ENCODE data around the gene ATP8B1. TPM values are rescaled to one million over a fixed set of nuclear protein-coding genes. Genes with fewer than 3 reads are reported as not detected.

ATP8B1 gene
- total and polyA plus RNA-seq, 2 donors (not counting 3 experiments of a cell fraction or from before 2014, with no cell fraction given): 49.3 to 100 TPM

DNA sequence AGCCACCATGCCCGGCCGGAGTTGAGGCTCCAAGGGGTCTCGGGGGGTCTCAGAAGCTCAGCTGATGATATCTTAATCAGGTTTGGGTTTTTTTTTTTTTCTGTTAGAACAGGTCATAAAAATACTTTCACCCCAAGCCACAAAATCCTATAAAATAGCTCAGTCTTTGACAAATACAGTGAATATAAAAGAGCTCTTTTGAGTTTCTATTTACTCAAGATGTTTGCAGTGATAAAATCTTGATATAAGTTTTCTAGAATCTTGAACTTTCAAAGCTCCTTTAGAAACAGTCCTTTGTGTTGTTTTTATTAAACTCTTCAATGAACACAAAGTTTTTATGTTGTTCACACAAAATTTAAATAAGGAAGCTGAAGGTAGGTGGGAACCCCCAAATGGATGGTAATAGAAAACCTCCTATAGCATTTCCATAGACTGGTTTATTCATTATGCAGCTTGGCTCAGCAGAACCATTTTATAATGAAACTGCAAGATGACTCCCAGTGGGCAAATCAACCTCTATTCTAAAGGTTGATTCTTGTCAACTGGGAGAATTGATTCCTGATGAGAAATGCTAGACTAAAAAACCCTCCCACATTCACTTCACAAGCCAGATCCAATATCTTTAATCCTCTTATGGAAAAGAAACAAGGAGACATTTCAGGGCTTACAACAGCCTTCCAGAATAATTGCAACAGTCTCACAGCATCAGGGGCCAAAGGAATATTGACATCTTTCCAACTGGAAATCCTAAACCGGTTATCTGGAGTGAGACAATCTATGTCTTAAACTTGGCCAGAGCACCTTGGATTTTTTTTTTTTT lies 167.9 kb downstream of the ATP8B1 start:
- Histone ChIP-seq H2AFZ (ENCODE audit: low read depth, low read length) (no peak overlapping the region), H3K9me1 (replicated peaks; ENCODE audit: control insufficient read depth, extremely low read depth, insufficient read depth, low read length) (no peaks in the 10 kb centered on the region), H3K27ac (ENCODE audit: insufficient read depth, low read depth, low read length) (no peak overlapping the region), H3K36me3 (ENCODE audit: control insufficient read depth in 2 of 2, extremely low read depth in 1 of 2, insufficient read depth in 2 of 2, low read length in 2 of 2) (no peaks in the 10 kb centered on the region), H3K4me3 (replicated peaks in 1 of 3; ENCODE audit: insufficient read depth in 1 of 3, low read depth in 1 of 3, low read length in 3 of 3) (no peak overlapping the region), H3K27me3 (ENCODE audit: control insufficient read depth in 2 of 2, insufficient read depth in 2 of 2, low read length in 2 of 2) (no peaks in the 10 kb centered on the region), H3K79me2 (ENCODE audit: control insufficient read depth, insufficient read depth, low read length) (no peaks in the 10 kb centered on the region), H4K20me1 (replicated peaks; ENCODE audit: control insufficient read depth, extremely low read depth, insufficient read depth, low read length) (no peaks in the 10 kb centered on the region), H3K4me1 (ENCODE audit: control insufficient read depth, extremely low read depth, insufficient read depth, low read length) (peaks cover 11% of the 10 kb centered on the region), H3K9ac (replicated peaks; ENCODE audit: extremely low read depth, insufficient read depth, low read length) (no peak overlapping the region), H3K9me3 (replicated peaks; ENCODE audit: control insufficient read depth, insufficient read depth, low read length) (no peaks in the 10 kb centered on the region), H3K4me2 (ENCODE audit: insufficient read depth, low read length) (no peak overlapping the region)
- intact Hi-C loops (cut with micrococcal nuclease) (no loop called here), dilution Hi-C loops (cut with MboI; ENCODE audit: extremely low pct_ligation_motif_present, low sequenced_read_pairs) (no loop called here)
- ChIA-PET POLR2A (no interaction called here), CTCF (interaction anchor here (1.0 kb wide), 2 partner anchors 11 to 247 kb away, joined by 3 to 4 read pairs; no protein-coding TSS in a partner anchor)
- BruUV-seq (replicated peaks): no TSS peak
- FAIRE-seq: no peak
- no peak for TF ChIP-seq MAX (IDR thresholded peaks at IDR 0.05; ENCODE audit: insufficient read depth, insufficient read length)
- TF ChIP-seq POLR2AphosphoS5 (IDR thresholded peaks at IDR 0.05; ENCODE audit: insufficient read depth, low read depth, low read length): no peak
- TF ChIP-seq EZH2 (IDR thresholded peaks at IDR 0.05; ENCODE audit: borderline replicate concordance, low read depth, low read length, severe bottlenecking): no peak
- no peak for TF ChIP-seq FOS (IDR thresholded peaks at IDR 0.05; ENCODE audit: borderline replicate concordance, insufficient read depth, low read length)
- no peak for TF ChIP-seq POLR2A (IDR thresholded peaks at IDR 0.05; ENCODE audit: low read depth, low read length)
- TF ChIP-seq JUN (IDR thresholded peaks at IDR 0.05; ENCODE audit: borderline replicate concordance, insufficient read depth, insufficient read length, low read depth): no peak
- no peak for DNase-seq (ENCODE audit: low read depth, low spot score)

DNA sequence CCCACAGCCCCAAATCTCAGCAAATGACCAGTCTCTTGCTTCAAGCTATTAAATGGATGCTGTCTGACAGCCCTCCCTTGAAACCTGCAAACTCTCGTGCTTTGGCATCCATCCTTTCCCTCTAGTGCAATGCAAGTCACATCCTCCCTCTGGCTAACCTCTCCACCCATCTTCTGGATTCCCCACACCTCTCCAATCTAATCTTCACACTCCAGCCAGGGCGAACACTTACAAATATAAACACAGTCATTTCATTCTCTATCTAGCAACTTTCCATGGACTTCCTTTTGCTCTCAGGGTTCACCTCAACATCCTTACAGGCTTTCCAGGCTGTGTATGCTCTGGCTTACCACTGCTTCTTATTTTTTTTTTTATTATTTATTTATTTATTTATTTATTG lies 171.4 kb downstream of the ATP8B1 start:
- Histone ChIP-seq H3K79me2 (ENCODE audit: control insufficient read depth, insufficient read depth, low read length) (no peaks in the 10 kb centered on the region), H3K9ac (replicated peaks; ENCODE audit: extremely low read depth, insufficient read depth, low read length) (no peak overlapping the region), H3K9me1 (replicated peaks; ENCODE audit: control insufficient read depth, extremely low read depth, insufficient read depth, low read length) (no peaks in the 10 kb centered on the region), H3K9me3 (replicated peaks; ENCODE audit: control insufficient read depth, insufficient read depth, low read length) (no peaks in the 10 kb centered on the region), H4K20me1 (replicated peaks; ENCODE audit: control insufficient read depth, extremely low read depth, insufficient read depth, low read length) (no peaks in the 10 kb centered on the region), H3K36me3 (ENCODE audit: control insufficient read depth in 2 of 2, extremely low read depth in 1 of 2, insufficient read depth in 2 of 2, low read length in 2 of 2) (no peaks in the 10 kb centered on the region), H3K4me2 (ENCODE audit: insufficient read depth, low read length) (peak overlapping the region; percentile 40), H3K4me3 (replicated peaks in 1 of 3; ENCODE audit: insufficient read depth in 1 of 3, low read depth in 1 of 3, low read length in 3 of 3) (no peak overlapping the region), H3K27me3 (ENCODE audit: control insufficient read depth in 2 of 2, insufficient read depth in 2 of 2, low read length in 2 of 2) (no peaks in the 10 kb centered on the region), H3K4me1 (ENCODE audit: control insufficient read depth, extremely low read depth, insufficient read depth, low read length) (peaks cover 27% of the 10 kb centered on the region), H3K27ac (ENCODE audit: insufficient read depth, low read depth, low read length) (no peak overlapping the region), H2AFZ (ENCODE audit: low read depth, low read length) (no peak overlapping the region)
- DNase-seq (ENCODE audit: low read depth, low spot score): peak; percentile 36
- dilution Hi-C loops (cut with MboI; ENCODE audit: extremely low pct_ligation_motif_present, low sequenced_read_pairs) (no loop called here), intact Hi-C loops (cut with micrococcal nuclease) (loop anchor here (2.0 to 5.0 kb wide), 4 partner anchors 149 to 411 kb away; partner anchors contain the start of gene NEDD4L)
- CTCF ChIA-PET: interaction anchor here (1.8 to 2.3 kb wide), 3 partner anchors 10 to 490 kb away, joined by 4 to 8 read pairs (median 8); partner anchors contain the start of gene NARS1
- POLR2A ChIA-PET: no interaction called here
- no peak for FAIRE-seq
- TF ChIP-seq FOS (IDR thresholded peaks at IDR 0.05; ENCODE audit: borderline replicate concordance, insufficient read depth, low read length) (no peak), POLR2AphosphoS5 (IDR thresholded peaks at IDR 0.05; ENCODE audit: insufficient read depth, low read depth, low read length) (no peak), MYC (IDR thresholded peaks at IDR 0.05; ENCODE audit: low read depth, low read length) (no peak), GATA2 (IDR thresholded peaks at IDR 0.05; ENCODE audit: insufficient read depth, insufficient read length, low read depth, low read length) (no peak), MAX (IDR thresholded peaks at IDR 0.05; ENCODE audit: insufficient read depth, insufficient read length) (no peak), EZH2 (IDR thresholded peaks at IDR 0.05; ENCODE audit: borderline replicate concordance, low read depth, low read length, severe bottlenecking) (no peak), JUN (IDR thresholded peaks at IDR 0.05; ENCODE audit: borderline replicate concordance, insufficient read depth, insufficient read length, low read depth) (no peak), POLR2A (IDR thresholded peaks at IDR 0.05; ENCODE audit: low read depth, low read length) (no peak)
- TF ChIP-seq, protein P1, sequence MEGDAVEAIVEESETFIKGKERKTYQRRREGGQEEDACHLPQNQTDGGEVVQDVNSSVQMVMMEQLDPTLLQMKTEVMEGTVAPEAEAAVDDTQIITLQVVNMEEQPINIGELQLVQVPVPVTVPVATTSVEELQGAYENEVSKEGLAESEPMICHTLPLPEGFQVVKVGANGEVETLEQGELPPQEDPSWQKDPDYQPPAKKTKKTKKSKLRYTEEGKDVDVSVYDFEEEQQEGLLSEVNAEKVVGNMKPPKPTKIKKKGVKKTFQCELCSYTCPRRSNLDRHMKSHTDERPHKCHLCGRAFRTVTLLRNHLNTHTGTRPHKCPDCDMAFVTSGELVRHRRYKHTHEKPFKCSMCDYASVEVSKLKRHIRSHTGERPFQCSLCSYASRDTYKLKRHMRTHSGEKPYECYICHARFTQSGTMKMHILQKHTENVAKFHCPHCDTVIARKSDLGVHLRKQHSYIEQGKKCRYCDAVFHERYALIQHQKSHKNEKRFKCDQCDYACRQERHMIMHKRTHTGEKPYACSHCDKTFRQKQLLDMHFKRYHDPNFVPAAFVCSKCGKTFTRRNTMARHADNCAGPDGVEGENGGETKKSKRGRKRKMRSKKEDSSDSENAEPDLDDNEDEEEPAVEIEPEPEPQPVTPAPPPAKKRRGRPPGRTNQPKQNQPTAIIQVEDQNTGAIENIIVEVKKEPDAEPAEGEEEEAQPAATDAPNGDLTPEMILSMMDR (IDR thresholded peaks at IDR 0.05; ENCODE audit: extremely low read depth in 1 of 2, insufficient read depth in 1 of 2, low read depth in 1 of 2, low read length in 2 of 2): no peak
- BruUV-seq (replicated peaks): no TSS peak

Data from endothelial cell of umbilical vein (primary cell).